Neuronal stem cell (in vitro differentiated cells): ENCODE results near the gene SUPV3L1.

ENCODE experiments used
- DNase-seq: peaks from one replicate; pipeline ENCODE4 v3.0.0-alpha.2; 2013; ENCODE audit warnings: low spot score
- H2AFZ ChIP-seq: one replicate; pipeline ENCODE4 v1.6.1; 2013; ENCODE audit warnings: mild to moderate bottlenecking, low read length, inconsistent platforms
- H2AK5ac ChIP-seq: 2 replicates; pipeline ENCODE4 v1.6.1; 2013; ENCODE audit warnings: low read depth, mild to moderate bottlenecking, inconsistent platforms, low read length, moderate library complexity, mixed read lengths
- H2BK120ac ChIP-seq: 2 replicates; pipeline ENCODE4 v1.6.1; 2013; ENCODE audit warnings: low read depth, mild to moderate bottlenecking, inconsistent platforms, low read length, moderate library complexity, mixed read lengths
- H2BK12ac ChIP-seq: one replicate; pipeline ENCODE4 v1.6.1; 2013; ENCODE audit warnings: low read length, inconsistent platforms
- H2BK15ac ChIP-seq: 2 replicates; pipeline ENCODE4 v1.6.1; 2013; ENCODE audit warnings: mild to moderate bottlenecking, low read length, inconsistent platforms, mixed read lengths
- H2BK5ac ChIP-seq: one replicate; pipeline ENCODE4 v1.6.1; 2013; ENCODE audit warnings: inconsistent platforms, mild to moderate bottlenecking, low read length, moderate library complexity
- H3K14ac ChIP-seq: one replicate; pipeline ENCODE4 v1.6.1; 2013; ENCODE audit warnings: low read length, inconsistent platforms
- H3K18ac ChIP-seq: 2 replicates; pipeline ENCODE4 v1.6.1; 2013; ENCODE audit warnings: low read length, inconsistent platforms
- H3K23ac ChIP-seq: 2 replicates; pipeline ENCODE4 v1.6.1; 2013; ENCODE audit warnings: low read depth, mild to moderate bottlenecking, mixed read lengths, low read length, inconsistent platforms; ENCODE audit not compliant: poor library complexity
- H3K27ac ChIP-seq: replicated peaks from 3 replicates; pipeline ENCODE4 v1.5.1; 2013; ENCODE audit warnings: low read length, inconsistent platforms
- H3K27me3 ChIP-seq, 3 experiments: 2 replicates each; pipeline ENCODE4 v1.6.1; 2013; ENCODE audit warnings: low read length in 3 of 3, mild to moderate bottlenecking in 2 of 3, inconsistent platforms in 1 of 3, low read depth in 1 of 3, mixed read lengths in 1 of 3, moderate library complexity in 1 of 3; ENCODE audit not compliant: control insufficient read depth in 3 of 3, insufficient read depth in 3 of 3
- H3K36me3 ChIP-seq, 2 donors: replicated peaks in 1 of 2; 2 replicates each; pipeline ENCODE4 v1.6.1; 2013; ENCODE audit warnings: low read length in 2 of 2; ENCODE audit not compliant: control insufficient read depth in 2 of 2, insufficient read depth in 2 of 2
- H3K4ac ChIP-seq: 2 replicates; pipeline ENCODE4 v1.6.1; 2013; ENCODE audit warnings: inconsistent platforms, mild to moderate bottlenecking, low read length, moderate library complexity
- H3K4me1 ChIP-seq, 2 donors: 1 replicate in 1 of 2; 2 replicates in 1 of 2; pipeline ENCODE4 v1.6.1; 2013; ENCODE audit warnings: low read length in 2 of 2, low read depth in 1 of 2; ENCODE audit not compliant: control insufficient read depth in 2 of 2, insufficient read depth in 1 of 2
- H3K4me2 ChIP-seq: one replicate; pipeline ENCODE4 v1.6.1; 2013; ENCODE audit warnings: mild to moderate bottlenecking, low read length, inconsistent platforms; ENCODE audit not compliant: insufficient read depth, poor library complexity, severe bottlenecking
- H3K4me3 ChIP-seq, 2 donors: 2 replicates each; pipeline ENCODE4 v1.5.1; 2013; ENCODE audit warnings: low read length in 2 of 2, mild to moderate bottlenecking in 2 of 2, inconsistent platforms in 1 of 2, moderate library complexity in 1 of 2
- H3K79me1 ChIP-seq: one replicate; pipeline ENCODE4 v1.6.1; 2013; ENCODE audit warnings: low read depth, mild to moderate bottlenecking, inconsistent platforms, low read length, moderate library complexity
- H3K9ac ChIP-seq: one replicate; pipeline ENCODE4 v1.6.1; 2013; ENCODE audit warnings: mild to moderate bottlenecking, low read depth, low read length, inconsistent platforms; ENCODE audit not compliant: poor library complexity
- H3K9me3 ChIP-seq, 2 donors: replicated peaks in 1 of 2; 2 replicates each; pipeline versions ENCODE3 to v1.6.1; 2013; ENCODE audit warnings: low read length in 2 of 2, mild to moderate bottlenecking in 2 of 2, inconsistent platforms in 1 of 2, low read depth in 1 of 2, mixed read lengths in 1 of 2, moderate library complexity in 1 of 2; ENCODE audit not compliant: control insufficient read depth in 2 of 2, insufficient read depth in 1 of 2
- H4K8ac ChIP-seq: one replicate; pipeline ENCODE4 v1.6.1; 2013; ENCODE audit warnings: low read depth, mild to moderate bottlenecking, inconsistent platforms, low read length, moderate library complexity
- H4K91ac ChIP-seq: one replicate; pipeline ENCODE4 v1.6.1; 2013; ENCODE audit warnings: low read length, low read depth, mild to moderate bottlenecking, inconsistent platforms; ENCODE audit not compliant: poor library complexity
- WGBS, 2 donors: extraction: QIAGEN DNeasy Blood & Tissue Kit; methylation state at CpG; one replicate each; pipeline ENCODE4 v1.1.7; 2013; ENCODE audit warnings: missing lambda C conversion rate in 2 of 2, mixed read lengths in 1 of 2; ENCODE audit not compliant: insufficient read length in 2 of 2, insufficient replicate concordance in 1 of 2; ENCODE audit errors: extremely low coverage in 2 of 2; 5-methylcytosine and 5-hydroxymethylcytosine counted together

The SUPV3L1 gene

DNA sequence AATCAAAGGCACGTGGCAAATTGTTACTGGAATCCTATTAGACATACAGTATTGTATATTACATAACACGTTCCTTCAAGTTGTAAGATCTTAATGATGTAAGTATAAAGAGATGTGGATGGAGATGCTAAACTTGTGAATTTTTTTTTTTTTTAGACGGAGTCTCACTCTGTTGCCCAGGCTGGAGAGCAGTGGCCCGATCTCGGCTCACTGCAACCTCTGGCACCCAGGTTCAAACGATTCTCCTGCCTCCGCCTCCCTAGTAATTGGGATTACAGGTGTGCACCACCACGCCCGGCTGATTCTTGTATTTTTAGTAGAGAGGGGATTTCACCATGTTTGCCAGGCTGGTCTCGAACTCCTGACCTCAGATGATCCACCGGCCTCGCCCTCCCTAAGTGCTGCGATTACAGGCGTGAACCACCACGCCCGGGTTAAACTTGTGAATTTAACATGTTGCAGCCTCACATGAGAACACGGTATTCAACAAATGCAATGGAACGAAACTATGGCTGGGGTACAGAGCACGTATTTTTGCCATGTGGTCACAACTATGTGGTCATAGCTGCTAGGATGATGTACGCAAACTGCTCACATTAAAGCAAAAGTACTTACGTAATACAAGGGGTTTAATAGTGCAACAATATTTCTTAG, 818 bp upstream of the SUPV3L1 start:
- Histone ChIP-seq H2AFZ (peak overlapping the region; percentile 90), H3K23ac (no peak overlapping the region), H3K4me2 (peak overlapping the region; percentile 89), H2BK15ac (no peak overlapping the region), H3K27ac (no peak overlapping the region), H2BK12ac (no peak overlapping the region), H3K4me1 (peaks cover 4 to 8% of the 10 kb centered on the region in 2 donors), H2AK5ac (no peak overlapping the region), H3K4ac (no peak overlapping the region), H3K27me3 (no peaks in the 10 kb centered on the region), H3K9ac (no peak overlapping the region), H3K18ac (no peak overlapping the region), H3K79me1 (peaks cover 8% of the 10 kb centered on the region), H3K36me3 (peaks cover 0 to 16% of the 10 kb centered on the region in 2 donors), H4K91ac (no peak overlapping the region), H3K14ac (no peak overlapping the region), H3K9me3 (no peaks in the 10 kb centered on the region), H2BK120ac (no peak overlapping the region), H2BK5ac (no peak overlapping the region), H3K4me3 (peak overlapping the region; percentile 93 to 99), H4K8ac (peak overlapping the region; percentile 54)
- no CpG with 5 or more reads among the region's 21 CpGs for WGBS, 2 donors
- no peak for DNase-seq

- H3K4me2 ChIP-seq = peak overlapping the region; percentile 79
- H2BK12ac ChIP-seq = no peak overlapping the region
- H2BK5ac ChIP-seq = no peak overlapping the region
- H3K4me3 ChIP-seq = peak overlapping the region; percentile 93 to 99
- H3K9ac ChIP-seq = peak overlapping the region; percentile 93
- H3K79me1 ChIP-seq = peaks cover 8% of the 10 kb centered on the region
- no peaks in the 10 kb centered on the region for H3K27me3 ChIP-seq
- no peak overlapping the region for H2BK120ac ChIP-seq
- WGBS, 2 donors = no CpG with 5 or more reads among the region's 29 CpGs
- H3K9me3 ChIP-seq = no peaks in the 10 kb centered on the region
- peaks cover 4 to 8% of the 10 kb centered on the region in 2 donors for H3K4me1 ChIP-seq
- H3K23ac ChIP-seq = peak overlapping the region; percentile 87
- peak overlapping the region; percentile 83 for H3K18ac ChIP-seq
- peak overlapping the region; percentile 90 for H2AFZ ChIP-seq
- H4K91ac ChIP-seq = no peak overlapping the region
- H3K27ac ChIP-seq = no peak overlapping the region
- H3K4ac ChIP-seq = no peak overlapping the region
- peak; percentile 9 for DNase-seq
- H2BK15ac ChIP-seq = no peak overlapping the region
- H3K36me3 ChIP-seq = peaks cover 0 to 26% of the 10 kb centered on the region in 2 donors
- H3K14ac ChIP-seq = no peak overlapping the region
- no peak overlapping the region for H4K8ac ChIP-seq
- peak overlapping the region; percentile 12 for H2AK5ac ChIP-seq
Observed at GRCh38 chr10:69180525-69181204, 631 bp downstream of the SUPV3L1 start.

GRCh38 chr10:69181433-69181832, 1.4 kb downstream of the SUPV3L1 start:
- Histone ChIP-seq H3K4me3 (peak overlapping the region in 1 of 2 donors; percentile 93), H3K27ac (no peak overlapping the region), H3K79me1 (peaks cover 10% of the 10 kb centered on the region), H4K91ac (no peak overlapping the region), H3K27me3 (no peaks in the 10 kb centered on the region), H2AFZ (no peak overlapping the region), H3K23ac (no peak overlapping the region), H2AK5ac (no peak overlapping the region), H3K9ac (no peak overlapping the region), H4K8ac (no peak overlapping the region), H3K4ac (no peak overlapping the region), H3K4me1 (peaks cover 4 to 8% of the 10 kb centered on the region in 2 donors), H3K4me2 (no peak overlapping the region), H2BK5ac (no peak overlapping the region), H3K9me3 (no peaks in the 10 kb centered on the region), H3K14ac (no peak overlapping the region), H2BK15ac (no peak overlapping the region), H2BK120ac (no peak overlapping the region), H3K36me3 (peaks cover 2 to 33% of the 10 kb centered on the region in 2 donors), H3K18ac (no peak overlapping the region), H2BK12ac (no peak overlapping the region)
- DNase-seq = no peak
- no CpG with 5 or more reads among the region's 1 CpG for WGBS, 2 donors

GRCh38 chr10:69182005-69182404, 2.0 kb downstream of the SUPV3L1 start:
- no peak for DNase-seq
- H3K36me3 ChIP-seq = peaks cover 4 to 39% of the 10 kb centered on the region in 2 donors
- H2BK120ac ChIP-seq = no peak overlapping the region
- H3K27me3 ChIP-seq = no peaks in the 10 kb centered on the region
- no peak overlapping the region for H3K4me2 ChIP-seq
- H4K91ac ChIP-seq = no peak overlapping the region
- peaks cover 10% of the 10 kb centered on the region for H3K79me1 ChIP-seq
- H3K14ac ChIP-seq = no peak overlapping the region
- H2BK12ac ChIP-seq = no peak overlapping the region
- H3K4me3 ChIP-seq = no peak overlapping the region
- H4K8ac ChIP-seq = no peak overlapping the region
- peaks cover 4 to 8% of the 10 kb centered on the region in 2 donors for H3K4me1 ChIP-seq
- no peak overlapping the region for H2BK15ac ChIP-seq
- H3K23ac ChIP-seq = no peak overlapping the region
- no peak overlapping the region for H3K18ac ChIP-seq
- WGBS, 2 donors = no CpG with 5 or more reads among the region's 4 CpGs
- no peak overlapping the region for H3K9ac ChIP-seq
- no peak overlapping the region for H3K4ac ChIP-seq
- H3K9me3 ChIP-seq = no peaks in the 10 kb centered on the region
- H2BK5ac ChIP-seq = no peak overlapping the region
- no peak overlapping the region for H2AK5ac ChIP-seq
- no peak overlapping the region for H2AFZ ChIP-seq
- H3K27ac ChIP-seq = no peak overlapping the region
